PC-3 (cell line): ENCODE data around the gene GRIN1. TPM values are rescaled to one million over a fixed set of nuclear protein-coding genes. Genes with fewer than 3 reads are reported as not detected.

ENCODE experiments used
- ATAC-seq: fragments of 200-7000 bp; cut with Tn5 transposase; 2 replicates; pipeline ENCODE4 v1.9.1; 2020; ENCODE audit warnings: mild to moderate bottlenecking, moderate library complexity
- BruUV-seq: library from RNA; stranded (reverse); fragments of 400-500 nt; replicated peaks from 2 replicates; lab custom pipeline; 2021; lab: Mats Ljungman, UMichigan
- CTCF ChIA-PET: fragments of 300-600 bp; sonication (Branson Sonifier 250); formaldehyde crosslinking; loops from one replicate; lab custom pipeline; 2022; ENCODE audit warnings: antibody characterized with exemption; lab: Charles Lee
- POLR2A ChIA-PET: fragments of 300-600 bp; sonication (Branson Sonifier 250); formaldehyde crosslinking; loops from one replicate; lab custom pipeline; 2022; ENCODE audit warnings: antibody characterized with exemption; ENCODE audit not compliant: unreplicated experiment; lab: Charles Lee
- DNase-seq: peaks from one replicate; pipeline ENCODE4 v3.0.0-alpha.2; 2015
- H2AFZ ChIP-seq: fragments of 300-600 bp; sonication (generic); 2 replicates; pipeline ENCODE4 v1.6.0; 2016; ENCODE audit warnings: antibody characterized with exemption, low read length
- H3F3A ChIP-seq: fragments of 300-600 bp; sonication (generic); one replicate; pipeline ENCODE4 v1.6.0; 2017; ENCODE audit warnings: antibody characterized with exemption, low read length, control low read depth, mild to moderate bottlenecking; ENCODE audit not compliant: unreplicated experiment
- H3K27ac ChIP-seq: fragments of 300-600 bp; sonication (generic); 2 replicates; pipeline ENCODE4 v1.5.1; 2016; ENCODE audit warnings: mild to moderate bottlenecking, low read length
- H3K27me3 ChIP-seq: fragments of 300-600 bp; sonication (generic); 2 replicates; pipeline ENCODE4 v1.6.1; 2016; ENCODE audit warnings: low read length, mixed read lengths
- H3K36me3 ChIP-seq: fragments of 300-600 bp; sonication (generic); 2 replicates; pipeline ENCODE4 v1.6.1; 2016; ENCODE audit warnings: low read depth, mixed run types, low read length, mixed read lengths
- H3K4me1 ChIP-seq: fragments of 300-600 bp; sonication (generic); 2 replicates; pipeline ENCODE4 v1.5.1; 2016; ENCODE audit warnings: low read length; ENCODE audit not compliant: insufficient read depth
- H3K4me2 ChIP-seq: fragments of 300-600 bp; sonication (generic); 2 replicates; pipeline ENCODE4 v1.6.0; 2016; ENCODE audit warnings: low read length
- H3K4me3 ChIP-seq: fragments of 300-600 bp; sonication (generic); 2 replicates; pipeline ENCODE4 v1.5.1; 2016; ENCODE audit warnings: mild to moderate bottlenecking, low read length, mixed read lengths
- H3K79me2 ChIP-seq: fragments of 300-600 bp; sonication (generic); 2 replicates; pipeline ENCODE4 v1.6.1; 2017; ENCODE audit warnings: low read length, mixed read lengths
- H3K9ac ChIP-seq: fragments of 300-600 bp; sonication (generic); 2 replicates; pipeline ENCODE4 v1.6.0; 2016; ENCODE audit warnings: mild to moderate bottlenecking, low read length
- H3K9me2 ChIP-seq: fragments of 300-600 bp; sonication (generic); replicated peaks from 2 replicates; pipeline ENCODE4 v1.6.1; 2016; ENCODE audit warnings: mixed run types, low read length, mixed read lengths
- H3K9me3 ChIP-seq: fragments of 300-600 bp; sonication (generic); 2 replicates; pipeline ENCODE4 v1.6.1; 2016; ENCODE audit warnings: low read length, mixed read lengths
- H4K20me1 ChIP-seq: fragments of 300-600 bp; sonication (generic); 2 replicates; pipeline ENCODE4 v1.6.1; 2016; ENCODE audit warnings: low read length, mixed read lengths
- CTCF ChIP-seq: fragments of 300-600 bp; sonication (generic); conservative IDR thresholded peaks from 2 replicates; pipeline ENCODE4 v1.5.1; 2017; ENCODE audit warnings: antibody characterized with exemption, low read depth, mild to moderate bottlenecking, low read length
- EZH2 ChIP-seq: fragments of 300-600 bp; sonication (generic); IDR thresholded peaks from one replicate; pipeline ENCODE4 v1.6.1; 2017; ENCODE audit warnings: antibody characterized with exemption, mild to moderate bottlenecking, low read length; ENCODE audit not compliant: unreplicated experiment
- EZH2phosphoT487 ChIP-seq: fragments of 300-600 bp; sonication (generic); IDR thresholded peaks from 2 replicates; pipeline ENCODE4 v1.6.1; 2018; ENCODE audit warnings: mild to moderate bottlenecking, antibody characterized with exemption, low read length, borderline replicate concordance
- intact Hi-C: fragments of 100-400 bp; cut with micrococcal nuclease; formaldehyde crosslinking; loops from 2 replicates; pipeline ENCODE4 v1.9.0; 2023
- total RNA-seq: library from RNA; depleted of rRNA; stranded (reverse); fragments of >200 nt; gene quantifications from 2 replicates; pipeline ENCODE4 v1.2.3, GENCODE V29; 2014

GRIN1 gene
- total RNA-seq, 1 experiment from 2014 or later = 0.11 TPM

- Histone ChIP-seq H3K4me2 (no peak overlapping the region), H3K27me3 (no peaks in the 10 kb centered on the region), H4K20me1 (no peaks in the 10 kb centered on the region), H3K4me3 (no peak overlapping the region), H3K79me2 (no peaks in the 10 kb centered on the region), H3K36me3 (peaks cover 16% of the 10 kb centered on the region), H2AFZ (no peak overlapping the region), H3K9me3 (no peaks in the 10 kb centered on the region), H3F3A (no peaks in the 10 kb centered on the region), H3K9me2 (no peaks in the 10 kb centered on the region), H3K4me1 (no peaks in the 10 kb centered on the region), H3K9ac (no peak overlapping the region), H3K27ac (no peak overlapping the region)
- BruUV-seq = no TSS peak
- CTCF ChIA-PET = no interaction called here
- ATAC-seq (no peak), DNase-seq (no peak)
- POLR2A ChIA-PET = no interaction called here
- intact Hi-C loops = no loop called here
- TF ChIP-seq EZH2 = no peak
- TF ChIP-seq CTCF = no peak
- no peak for TF ChIP-seq EZH2phosphoT487
Observed at GRCh38 chr9:137107312-137107921, 31.5 kb upstream of the GRIN1 start.

GRCh38 chr9:137107982-137108381 is 31.0 kb upstream of the GRIN1 start:
- BruUV-seq = no TSS peak
- H3F3A ChIP-seq = no peaks in the 10 kb centered on the region
- no peak for ATAC-seq
- POLR2A ChIA-PET = no interaction called here
- H3K4me1 ChIP-seq = no peaks in the 10 kb centered on the region
- H3K4me3 ChIP-seq = no peak overlapping the region
- CTCF ChIA-PET = no interaction called here
- no peak for DNase-seq
- H3K36me3 ChIP-seq = peaks cover 10% of the 10 kb centered on the region
- H4K20me1 ChIP-seq = no peaks in the 10 kb centered on the region
- H3K27ac ChIP-seq = no peak overlapping the region
- H3K79me2 ChIP-seq = no peaks in the 10 kb centered on the region
- no peak for TF ChIP-seq CTCF
- TF ChIP-seq EZH2phosphoT487 = no peak
- TF ChIP-seq EZH2 = no peak
- intact Hi-C loops = no loop called here
- no peaks in the 10 kb centered on the region for H3K9me3 ChIP-seq
- H3K27me3 ChIP-seq = no peaks in the 10 kb centered on the region
- no peak overlapping the region for H2AFZ ChIP-seq
- no peak overlapping the region for H3K4me2 ChIP-seq
- no peaks in the 10 kb centered on the region for H3K9me2 ChIP-seq
- no peak overlapping the region for H3K9ac ChIP-seq

GRCh38 chr9:137108608-137109249 is 30.2 kb upstream of the GRIN1 start:
- no peak overlapping the region for H3K4me2 ChIP-seq
- peak; percentile 14; the same call in 1 of the 2 replicates for ATAC-seq
- no peaks in the 10 kb centered on the region for H3K79me2 ChIP-seq
- no peaks in the 10 kb centered on the region for H4K20me1 ChIP-seq
- no peak overlapping the region for H3K4me3 ChIP-seq
- no peak overlapping the region for H3K27ac ChIP-seq
- peaks cover 3% of the 10 kb centered on the region; the same call in 1 of the 2 replicates for H3K36me3 ChIP-seq
- no peak overlapping the region for H3K9ac ChIP-seq
- intact Hi-C loops = no loop called here
- H3K9me3 ChIP-seq = no peaks in the 10 kb centered on the region
- TF ChIP-seq EZH2 (no peak), EZH2phosphoT487 (no peak), CTCF (no peak)
- H3K4me1 ChIP-seq = no peaks in the 10 kb centered on the region
- no peaks in the 10 kb centered on the region for H3K9me2 ChIP-seq
- no TSS peak for BruUV-seq
- H3K27me3 ChIP-seq = no peaks in the 10 kb centered on the region
- H3F3A ChIP-seq = no peaks in the 10 kb centered on the region
- H2AFZ ChIP-seq = no peak overlapping the region
- DNase-seq = no peak
- ChIA-PET POLR2A (interaction anchor here (0.6 kb wide), 2 partner anchors 60 to 115 kb away, joined by 3 to 5 read pairs; no protein-coding TSS in a partner anchor), CTCF (no interaction called here)
